GM10266 (cell line): Measurements from ENCODE around the gene ZNF98.

Source experiments
- DNase-seq: peaks from one replicate; pipeline ENCODE4 v3.0.0; 2012; ENCODE audit errors: extremely low spot score
- TF ChIP-seq, protein P1 (sequence below): IDR thresholded peaks from 2 replicates; pipeline ENCODE4 v1.5.1; 2012; ENCODE audit warnings: mild to moderate bottlenecking, low read depth; ENCODE audit not compliant: control insufficient read depth, insufficient read depth; ENCODE audit errors: missing control alignments

The ZNF98 gene

DNA sequence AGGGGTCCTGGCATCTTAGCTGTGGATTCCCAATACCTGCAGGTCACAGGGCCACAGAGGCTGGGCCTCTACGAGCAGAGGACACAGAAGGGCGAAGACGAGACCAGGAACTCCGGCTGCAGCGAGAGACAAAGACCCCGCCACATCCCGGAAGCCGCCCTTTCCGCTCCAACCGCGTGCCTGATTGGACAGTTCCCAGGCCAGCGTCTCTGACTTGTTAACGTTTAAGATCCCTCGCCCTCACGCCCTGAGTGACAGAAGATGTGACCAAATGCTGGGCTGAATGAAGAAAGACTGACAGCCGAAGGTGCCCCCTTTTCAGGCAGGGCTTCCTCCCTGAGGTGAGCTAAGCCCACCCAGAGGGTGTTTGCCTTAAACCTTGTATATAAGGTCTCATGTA is at the start of gene ZNF98:
Gene ZNF98 (minus strand): TSS at position 136 of the 400 bp plus-strand sequence. CDS start 122 bp downstream, at position 14.
- TF ChIP-seq, protein P1, sequence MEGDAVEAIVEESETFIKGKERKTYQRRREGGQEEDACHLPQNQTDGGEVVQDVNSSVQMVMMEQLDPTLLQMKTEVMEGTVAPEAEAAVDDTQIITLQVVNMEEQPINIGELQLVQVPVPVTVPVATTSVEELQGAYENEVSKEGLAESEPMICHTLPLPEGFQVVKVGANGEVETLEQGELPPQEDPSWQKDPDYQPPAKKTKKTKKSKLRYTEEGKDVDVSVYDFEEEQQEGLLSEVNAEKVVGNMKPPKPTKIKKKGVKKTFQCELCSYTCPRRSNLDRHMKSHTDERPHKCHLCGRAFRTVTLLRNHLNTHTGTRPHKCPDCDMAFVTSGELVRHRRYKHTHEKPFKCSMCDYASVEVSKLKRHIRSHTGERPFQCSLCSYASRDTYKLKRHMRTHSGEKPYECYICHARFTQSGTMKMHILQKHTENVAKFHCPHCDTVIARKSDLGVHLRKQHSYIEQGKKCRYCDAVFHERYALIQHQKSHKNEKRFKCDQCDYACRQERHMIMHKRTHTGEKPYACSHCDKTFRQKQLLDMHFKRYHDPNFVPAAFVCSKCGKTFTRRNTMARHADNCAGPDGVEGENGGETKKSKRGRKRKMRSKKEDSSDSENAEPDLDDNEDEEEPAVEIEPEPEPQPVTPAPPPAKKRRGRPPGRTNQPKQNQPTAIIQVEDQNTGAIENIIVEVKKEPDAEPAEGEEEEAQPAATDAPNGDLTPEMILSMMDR, result no peak
- DNase-seq, result no peak

DNA sequence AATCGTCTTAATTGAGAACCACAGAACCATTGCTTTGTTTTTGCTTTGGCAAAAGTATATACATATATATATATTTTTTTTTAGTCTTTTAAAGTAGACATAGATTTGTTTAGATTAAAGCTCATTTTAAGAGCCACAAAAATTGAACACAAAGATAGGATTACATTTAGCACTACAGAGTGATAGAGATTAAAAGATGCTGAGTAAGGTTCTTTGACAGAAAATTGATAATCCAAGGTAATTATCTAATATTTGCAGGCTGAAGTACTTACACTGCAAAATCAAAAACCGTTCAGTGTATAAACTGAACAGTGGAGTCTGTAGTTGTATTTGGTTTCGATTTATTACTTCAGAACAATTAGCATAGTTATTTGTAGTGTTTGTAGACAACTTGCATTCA is 24.5 kb upstream of the ZNF98 start:
- TF ChIP-seq, protein P1, result no peak
- DNase-seq, result no peak

DNA sequence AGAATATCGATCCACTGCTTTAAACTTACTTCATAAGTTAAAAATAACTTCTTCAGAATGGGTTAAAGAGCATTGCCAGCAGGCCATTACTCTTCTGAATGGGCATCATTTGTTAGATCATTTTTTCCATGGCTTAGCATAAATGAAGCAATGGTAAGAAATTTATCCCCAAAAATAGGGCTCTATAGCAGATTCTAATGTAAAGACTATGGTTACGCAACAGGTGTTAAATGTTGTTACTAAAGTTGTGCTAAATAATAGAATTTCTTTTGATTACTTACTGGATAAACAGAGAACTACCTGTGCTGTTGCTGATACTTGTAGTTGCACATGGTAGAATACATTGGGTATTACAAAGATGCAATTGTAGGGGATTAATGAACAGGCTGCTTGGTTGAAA is 15.9 kb upstream of the ZNF98 start:
- no peak for DNase-seq
- TF ChIP-seq, protein P1, result no peak

DNA sequence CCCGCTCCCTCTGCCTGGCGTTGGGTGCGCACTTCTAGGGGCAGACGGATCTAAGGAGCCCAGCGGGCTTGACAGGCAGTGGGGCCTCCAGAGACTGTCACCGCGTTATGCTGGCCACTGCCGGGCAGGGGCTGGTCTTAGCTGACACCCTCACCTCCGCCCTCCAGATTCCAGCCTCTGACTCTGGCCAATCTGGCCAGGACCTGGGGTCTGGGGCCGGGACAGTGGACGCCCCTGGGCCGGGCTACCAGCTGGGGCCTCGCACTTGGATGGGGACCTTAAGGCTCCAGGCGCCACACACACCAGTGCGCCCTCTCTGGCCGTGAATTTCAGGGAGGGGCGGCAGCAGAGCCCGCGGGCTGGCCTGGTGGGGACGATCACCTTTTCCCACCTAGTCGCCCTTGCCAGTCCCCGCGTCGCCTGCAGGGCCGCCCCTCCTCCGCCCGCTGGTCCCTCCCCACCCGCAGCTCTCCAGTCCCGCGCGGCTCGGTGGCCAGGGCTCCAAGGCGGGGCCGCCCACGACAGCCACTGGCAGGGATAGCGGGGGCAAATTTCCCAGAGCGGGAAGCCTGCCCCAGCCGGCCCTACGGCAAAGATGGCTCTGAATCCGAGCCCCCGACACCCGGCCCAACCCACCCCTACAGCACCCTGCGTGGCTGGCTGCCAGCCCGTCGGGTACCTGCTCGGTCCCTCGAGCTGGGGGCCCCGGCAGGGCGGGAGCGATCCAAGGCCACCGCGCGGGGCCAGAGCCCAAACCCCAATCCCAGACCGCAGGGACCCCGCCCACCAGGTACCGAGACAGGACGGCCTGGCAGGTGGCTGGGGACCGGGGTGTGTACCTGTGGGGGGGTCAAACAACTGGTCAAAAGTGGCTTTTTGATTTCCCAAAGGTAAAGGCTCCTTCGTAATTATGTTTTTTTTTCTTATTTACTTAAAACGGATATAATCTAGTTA is 6.1 kb upstream of the ZNF98 start:
- DNase-seq, result no peak
- TF ChIP-seq, protein P1, result no peak

DNA sequence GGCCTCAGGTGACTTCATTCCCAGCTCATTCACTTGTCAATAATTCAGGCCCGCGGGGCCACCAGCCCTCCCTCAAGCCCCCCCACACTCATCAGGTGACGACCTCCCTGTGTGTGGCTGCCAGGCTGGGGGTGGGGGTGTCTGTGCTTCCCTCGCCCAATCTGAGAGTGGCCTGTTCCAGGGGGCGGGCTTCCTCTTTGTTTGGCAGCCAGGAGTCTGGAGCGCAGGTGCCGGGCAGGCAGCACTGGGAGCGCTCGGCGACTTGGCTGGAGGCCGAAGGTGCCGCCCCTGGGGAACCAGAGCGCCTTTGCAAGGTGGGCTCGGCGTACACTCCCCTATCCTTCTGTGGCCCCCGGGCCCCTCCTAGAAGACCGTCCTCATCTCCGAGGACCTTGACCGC is 5.4 kb upstream of the ZNF98 start:
- TF ChIP-seq, protein P1, result no peak
- no peak for DNase-seq

DNA sequence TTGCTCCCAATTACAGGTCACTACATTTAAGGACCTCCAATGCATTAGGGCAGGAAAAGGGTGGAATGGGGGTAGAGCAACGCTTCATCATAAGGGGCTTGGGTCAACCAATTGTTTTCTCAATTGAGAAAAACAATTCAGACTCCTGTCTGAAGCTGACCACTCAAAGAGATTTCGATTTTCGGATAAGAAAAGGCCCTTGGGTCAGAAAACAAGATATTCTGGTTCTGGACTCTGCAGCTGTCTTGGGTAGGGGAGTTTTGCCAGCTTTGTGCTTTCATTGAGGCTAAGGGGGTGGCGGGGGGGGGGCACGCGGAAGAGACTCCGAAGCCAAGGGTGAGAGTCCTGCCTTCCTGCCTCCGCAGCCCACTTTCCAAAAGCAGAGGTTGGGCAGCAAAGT is 4.8 kb upstream of the ZNF98 start:
- no peak for DNase-seq
- TF ChIP-seq, protein P1, result no peak

DNA sequence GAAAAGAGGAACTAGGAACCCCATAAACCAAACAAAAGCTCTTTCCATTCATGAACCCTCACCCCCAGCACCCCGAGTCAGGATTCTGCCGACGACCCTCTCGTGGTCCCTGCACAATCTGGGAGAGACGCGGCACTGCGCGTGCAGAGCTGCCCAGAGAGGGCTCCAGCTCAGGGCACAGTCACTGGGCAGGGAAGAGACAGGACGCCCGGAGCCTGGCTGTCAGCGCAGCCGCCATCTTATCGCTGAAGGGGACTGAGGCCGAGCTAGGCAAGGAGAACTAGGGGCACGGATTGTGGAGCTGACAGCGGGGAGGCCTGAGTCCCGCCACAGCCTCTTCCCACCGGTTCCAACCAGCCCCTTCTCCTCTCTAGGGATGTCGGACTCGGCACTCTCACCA is 349 bp downstream of the ZNF98 start:
- no peak for DNase-seq
- TF ChIP-seq, protein P1, result no peak
